HepG2 (cell line): Measurements from ENCODE around the gene NSFL1C. TPM values are rescaled to one million over a fixed set of nuclear protein-coding genes. Genes with fewer than 3 reads are reported as not detected.
A peak's percentile ranks its signal among the peaks of the same experiment; 100 is the strongest.

Experiments
- ATF2 ChIP-seq: sonication (generic); formaldehyde crosslinking; IDR thresholded peaks from 2 replicates; pipeline ENCODE4 v1.4.0; 2020; ENCODE audit warnings: missing genetic modification reagents
- GATAD2A ChIP-seq: IDR thresholded peaks from 2 replicates; pipeline ENCODE4 v1.6.1; 2016
- HOMEZ ChIP-seq: IDR thresholded peaks from 2 replicates; pipeline ENCODE4 v1.6.1; 2016; ENCODE audit warnings: low read depth
- NR3C1 ChIP-seq: sonication (generic); formaldehyde crosslinking; IDR thresholded peaks from 2 replicates; pipeline ENCODE4 v1.4.0; 2020; ENCODE audit warnings: missing genetic modification reagents
- RBFOX2 ChIP-seq: fragments of 200-400 bp; formaldehyde crosslinking; IDR thresholded peaks from 2 replicates; pipeline ENCODE4 v1.6.1; 2017; ENCODE audit warnings: low read depth, mild to moderate bottlenecking, low read length
- SIX4 ChIP-seq: sonication (generic); formaldehyde crosslinking; IDR thresholded peaks from 2 replicates; pipeline ENCODE4 v1.4.0; 2020; ENCODE audit warnings: missing genetic modification reagents
- SMARCE1 ChIP-seq: fragments of 450-650 bp; IDR thresholded peaks from 2 replicates; pipeline ENCODE4 v1.6.1; 2017; ENCODE audit warnings: borderline replicate concordance
- TBX3 ChIP-seq: fragments of 450-650 bp; IDR thresholded peaks from 2 replicates; pipeline ENCODE4 v1.6.1; 2017; ENCODE audit warnings: antibody characterized with exemption, mild to moderate bottlenecking, inconsistent platforms, borderline replicate concordance
- TSC22D2 ChIP-seq: sonication (generic); formaldehyde crosslinking; IDR thresholded peaks from 2 replicates; pipeline ENCODE4 v1.5.1; 2020; ENCODE audit warnings: missing genetic modification reagents, mild to moderate bottlenecking, borderline replicate concordance
- ZNF207 ChIP-seq: fragments of 450-650 bp; IDR thresholded peaks from 2 replicates; pipeline ENCODE4 v1.6.1; 2016; ENCODE audit warnings: antibody characterized with exemption, borderline replicate concordance
- ZNF292 ChIP-seq: sonication (generic); formaldehyde crosslinking; IDR thresholded peaks from 2 replicates; pipeline ENCODE4 v1.8.1; 2022; ENCODE audit warnings: mild to moderate bottlenecking, low read depth, missing genetic modification reagents, borderline replicate concordance
- ZNF33B ChIP-seq: sonication (generic); formaldehyde crosslinking; IDR thresholded peaks from 2 replicates; pipeline ENCODE4 v1.5.1; 2020; ENCODE audit warnings: mild to moderate bottlenecking, missing genetic modification reagents
- ZNF383 ChIP-seq: sonication (generic); formaldehyde crosslinking; IDR thresholded peaks from 2 replicates; pipeline ENCODE4 v1.4.0; 2020; ENCODE audit warnings: missing genetic modification reagents, mild to moderate bottlenecking, borderline replicate concordance
- ZNF558 ChIP-seq: sonication (generic); formaldehyde crosslinking; IDR thresholded peaks from 2 replicates; pipeline ENCODE4 v1.9.0; 2022; ENCODE audit warnings: mild to moderate bottlenecking, missing genetic modification reagents, borderline replicate concordance
- ZNF598 ChIP-seq: sonication (generic); formaldehyde crosslinking; IDR thresholded peaks from 2 replicates; pipeline ENCODE4 v1.5.1; 2020; ENCODE audit warnings: mild to moderate bottlenecking, missing genetic modification reagents, borderline replicate concordance
- ZNF724P ChIP-seq: sonication (generic); formaldehyde crosslinking; IDR thresholded peaks from 2 replicates; pipeline ENCODE4 v1.8.0; 2022; ENCODE audit warnings: missing genetic modification reagents, borderline replicate concordance
- polyA plus RNA-seq, 8 experiments: library from polyadenylated mRNA; depleted of rRNA in 3 of 8; stranded (reverse) in 7 of 8; unstranded in 1 of 8; fragments of >200 nt; fragmentation: Illumina TruSeq in 4 of 8; extraction: Trizol in 4 of 8; gene quantifications; 2 replicates each; pipeline versions ENCODE4 v1.2.1 to v1.2.3, GENCODE V29; 2011 to 2016; ENCODE audit warnings: low read depth in 4 of 8, missing spikeins in 1 of 8, mixed read lengths in 1 of 8; ENCODE audit not compliant: insufficient read depth in 1 of 8
- total RNA-seq, 5 experiments: library from RNA; depleted of rRNA; stranded (reverse); fragments of >200 nt; fragmentation: Illumina TruSeq; extraction: Trizol; gene quantifications; 2 replicates each; pipeline ENCODE4 v1.2.3, GENCODE V29; 2016; ENCODE audit warnings: low read depth in 1 of 5
- TF ChIP-seq, protein P1 (sequence below): sonication (generic); formaldehyde crosslinking; IDR thresholded peaks from 2 replicates; pipeline ENCODE4 v1.9.0; 2021; ENCODE audit warnings: missing genetic modification reagents, borderline replicate concordance
- TF ChIP-seq, protein P2 (sequence below): sonication (generic); formaldehyde crosslinking; conservative IDR thresholded peaks from 2 replicates; pipeline ENCODE4 v1.8.0; 2022; ENCODE audit warnings: low read depth, missing genetic modification reagents
- TF ChIP-seq, protein P3 (sequence below): sonication (generic); formaldehyde crosslinking; IDR thresholded peaks from 2 replicates; pipeline ENCODE4 v1.5.0; 2020; ENCODE audit warnings: mild to moderate bottlenecking, missing genetic modification reagents

Gene NSFL1C
- total and polyA plus RNA-seq, 2 of the 13 experiments (the other 11 are each of a cell fraction or from before 2014, with no cell fraction given): 22.9 to 62.7 TPM

DNA sequence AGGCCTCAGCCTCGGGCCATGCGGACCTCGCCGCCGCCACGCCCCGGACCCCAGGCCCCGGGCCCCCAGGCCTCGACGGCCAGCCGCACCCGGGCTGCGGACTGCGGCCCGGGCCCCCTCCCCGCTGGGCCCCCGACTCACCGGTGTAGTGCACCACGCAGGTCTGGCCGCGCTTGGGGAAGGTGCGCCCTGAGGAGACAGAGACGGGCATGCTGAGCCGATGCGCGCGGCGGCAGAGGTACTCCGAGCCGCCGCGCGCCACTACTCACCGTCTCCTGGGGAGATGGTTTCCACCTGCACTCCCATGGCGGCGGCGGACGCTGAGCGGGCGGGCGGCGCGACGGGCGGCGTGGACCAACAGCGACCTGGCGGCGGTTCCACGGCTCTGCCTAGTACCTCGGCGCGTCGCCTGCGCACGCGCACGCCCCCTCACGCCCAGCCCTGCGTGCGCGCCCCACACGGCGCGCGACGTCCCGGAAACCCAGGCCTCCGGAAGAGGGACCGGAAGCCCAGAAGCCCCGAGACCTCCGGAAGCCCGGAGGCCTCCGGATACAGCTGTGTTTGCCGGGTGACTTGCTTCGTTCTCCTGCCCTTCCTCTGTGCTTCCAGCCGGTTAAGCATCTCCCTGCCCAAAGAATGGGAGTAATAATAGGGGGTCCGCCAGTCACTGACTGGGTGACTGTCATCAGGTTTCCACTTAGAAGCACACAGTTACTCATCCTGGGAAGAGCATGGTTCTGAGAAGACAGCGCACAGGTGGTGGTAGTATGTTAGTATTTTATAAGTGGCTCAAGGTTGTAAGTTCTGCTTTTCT, 73.7 kb downstream of the NSFL1C start, which contains the start of gene FKBP1A (continued):
- TF ChIP-seq, protein P1, sequence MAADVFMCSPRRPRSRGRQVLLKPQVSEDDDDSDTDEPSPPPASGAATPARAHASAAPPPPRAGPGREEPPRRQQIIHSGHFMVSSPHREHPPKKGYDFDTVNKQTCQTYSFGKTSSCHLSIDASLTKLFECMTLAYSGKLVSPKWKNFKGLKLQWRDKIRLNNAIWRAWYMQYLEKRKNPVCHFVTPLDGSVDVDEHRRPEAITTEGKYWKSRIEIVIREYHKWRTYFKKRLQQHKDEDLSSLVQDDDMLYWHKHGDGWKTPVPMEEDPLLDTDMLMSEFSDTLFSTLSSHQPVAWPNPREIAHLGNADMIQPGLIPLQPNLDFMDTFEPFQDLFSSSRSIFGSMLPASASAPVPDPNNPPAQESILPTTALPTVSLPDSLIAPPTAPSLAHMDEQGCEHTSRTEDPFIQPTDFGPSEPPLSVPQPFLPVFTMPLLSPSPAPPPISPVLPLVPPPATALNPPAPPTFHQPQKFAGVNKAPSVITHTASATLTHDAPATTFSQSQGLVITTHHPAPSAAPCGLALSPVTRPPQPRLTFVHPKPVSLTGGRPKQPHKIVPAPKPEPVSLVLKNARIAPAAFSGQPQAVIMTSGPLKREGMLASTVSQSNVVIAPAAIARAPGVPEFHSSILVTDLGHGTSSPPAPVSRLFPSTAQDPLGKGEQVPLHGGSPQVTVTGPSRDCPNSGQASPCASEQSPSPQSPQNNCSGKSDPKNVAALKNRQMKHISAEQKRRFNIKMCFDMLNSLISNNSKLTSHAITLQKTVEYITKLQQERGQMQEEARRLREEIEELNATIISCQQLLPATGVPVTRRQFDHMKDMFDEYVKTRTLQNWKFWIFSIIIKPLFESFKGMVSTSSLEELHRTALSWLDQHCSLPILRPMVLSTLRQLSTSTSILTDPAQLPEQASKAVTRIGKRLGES: no peak
- TF ChIP-seq SIX4 (CRISPR knock-in tag) (no peak), ZNF558 (peak; percentile 2; the same call in 1 of the 2 replicates), ATF2 (CRISPR knock-in tag) (no peak; the same call in 1 of the 2 replicates), NR3C1 (CRISPR knock-in tag) (no peak), HOMEZ (CRISPR knock-in tag) (peak; percentile 58; the same call in 1 of the 2 replicates), TBX3 (no peak), TSC22D2 (peak; percentile 87; the same call in 1 of the 2 replicates), ZNF383 (CRISPR knock-in tag) (peak; percentile 96), GATAD2A (peak; percentile 59; the same call in 1 of the 2 replicates), SMARCE1 (no peak), ZNF207 (no peak), ZNF598 (no peak), ZNF724P (CRISPR knock-in tag) (no peak; the same call in 1 of the 2 replicates), RBFOX2 (peak; percentile 99), ZNF292 (CRISPR knock-in tag) (no peak; the same call in 1 of the 2 replicates), ZNF33B (CRISPR knock-in tag) (peak; percentile 64; the same call in 1 of the 2 replicates)
- TF ChIP-seq, protein P2, sequence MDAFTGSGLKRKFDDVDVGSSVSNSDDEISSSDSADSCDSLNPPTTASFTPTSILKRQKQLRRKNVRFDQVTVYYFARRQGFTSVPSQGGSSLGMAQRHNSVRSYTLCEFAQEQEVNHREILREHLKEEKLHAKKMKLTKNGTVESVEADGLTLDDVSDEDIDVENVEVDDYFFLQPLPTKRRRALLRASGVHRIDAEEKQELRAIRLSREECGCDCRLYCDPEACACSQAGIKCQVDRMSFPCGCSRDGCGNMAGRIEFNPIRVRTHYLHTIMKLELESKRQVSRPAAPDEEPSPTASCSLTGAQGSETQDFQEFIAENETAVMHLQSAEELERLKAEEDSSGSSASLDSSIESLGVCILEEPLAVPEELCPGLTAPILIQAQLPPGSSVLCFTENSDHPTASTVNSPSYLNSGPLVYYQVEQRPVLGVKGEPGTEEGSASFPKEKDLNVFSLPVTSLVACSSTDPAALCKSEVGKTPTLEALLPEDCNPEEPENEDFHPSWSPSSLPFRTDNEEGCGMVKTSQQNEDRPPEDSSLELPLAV (CRISPR knock-in tag): no peak
- TF ChIP-seq, protein P3, sequence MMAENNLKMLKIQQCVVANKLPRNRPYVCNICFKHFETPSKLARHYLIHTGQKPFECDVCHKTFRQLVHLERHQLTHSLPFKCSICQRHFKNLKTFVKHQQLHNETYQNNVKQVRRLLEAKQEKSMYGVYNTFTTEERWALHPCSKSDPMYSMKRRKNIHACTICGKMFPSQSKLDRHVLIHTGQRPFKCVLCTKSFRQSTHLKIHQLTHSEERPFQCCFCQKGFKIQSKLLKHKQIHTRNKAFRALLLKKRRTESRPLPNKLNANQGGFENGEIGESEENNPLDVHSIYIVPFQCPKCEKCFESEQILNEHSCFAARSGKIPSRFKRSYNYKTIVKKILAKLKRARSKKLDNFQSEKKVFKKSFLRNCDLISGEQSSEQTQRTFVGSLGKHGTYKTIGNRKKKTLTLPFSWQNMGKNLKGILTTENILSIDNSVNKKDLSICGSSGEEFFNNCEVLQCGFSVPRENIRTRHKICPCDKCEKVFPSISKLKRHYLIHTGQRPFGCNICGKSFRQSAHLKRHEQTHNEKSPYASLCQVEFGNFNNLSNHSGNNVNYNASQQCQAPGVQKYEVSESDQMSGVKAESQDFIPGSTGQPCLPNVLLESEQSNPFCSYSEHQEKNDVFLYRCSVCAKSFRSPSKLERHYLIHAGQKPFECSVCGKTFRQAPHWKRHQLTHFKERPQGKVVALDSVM: 0 out of 2 replicates have a peak, but pooled peaks have one; percentile 46
